Activated B cell treated with CpG ODN at 0.5 μM for 24 hours (primary cell): ENCODE results near the gene ODC1. TPM values are rescaled to one million over a fixed set of nuclear protein-coding genes. Genes with fewer than 3 reads are reported as not detected.

Experiments used
- ATAC-seq: fragments of 200-7000 bp; cut with Tn5 transposase; one replicate; pipeline ENCODE4 v1.10.0; 2021; ENCODE audit warnings: low read depth, mild to moderate bottlenecking, moderate library complexity
- CTCF ChIA-PET: fragments of 350-600 bp; sonication (Branson Sonifier 250); formaldehyde crosslinking; loops from one replicate; lab custom pipeline; 2021; ENCODE audit warnings: antibody characterized with exemption; lab: Charles Lee
- POLR2A ChIA-PET: fragments of 350-600 bp; sonication (Branson Sonifier 250); formaldehyde crosslinking; loops from one replicate; lab custom pipeline; 2021; ENCODE audit warnings: antibody characterized with exemption; lab: Charles Lee
- DNase-seq: peaks from one replicate; pipeline ENCODE4 v3.0.0; 2022
- H3K27ac Mint-ChIP-seq: one replicate; pipeline ENCODE4 v1.8.0; 2020; ENCODE audit warnings: mixed read lengths
- H3K27me3 Mint-ChIP-seq: one replicate; pipeline ENCODE4 v1.8.0; 2021; ENCODE audit warnings: mixed read lengths
- H3K36me3 Mint-ChIP-seq: one replicate; pipeline ENCODE4 v1.8.0; 2021; ENCODE audit warnings: low read depth, mixed read lengths
- H3K4me1 Mint-ChIP-seq: one replicate; pipeline ENCODE4 v1.8.0; 2021; ENCODE audit warnings: mixed read lengths
- H3K4me3 Mint-ChIP-seq: one replicate; pipeline ENCODE4 v1.8.0; 2020; ENCODE audit warnings: mild to moderate bottlenecking, mixed read lengths
- H3K9me3 Mint-ChIP-seq: one replicate; pipeline ENCODE4 v1.8.0; 2020; ENCODE audit warnings: mixed read lengths
- intact Hi-C: fragments of 100-400 bp; cut with micrococcal nuclease; formaldehyde crosslinking; loops from one replicate; pipeline ENCODE4 v1.15.1; 2024
- total RNA-seq: library from RNA; stranded (reverse); gene quantifications from 2 replicates; pipeline ENCODE4 v1.2.3, GENCODE V29; 2022
- TF ChIP-seq, protein P1 (sequence below): fragments of 200-600 bp; IDR thresholded peaks from one replicate; pipeline ENCODE4 v1.8.0; 2022; ENCODE audit warnings: antibody characterized with exemption, mild to moderate bottlenecking

The ODC1 gene
- total RNA-seq, 1 donor from 2014 or later: 192 TPM

DNA sequence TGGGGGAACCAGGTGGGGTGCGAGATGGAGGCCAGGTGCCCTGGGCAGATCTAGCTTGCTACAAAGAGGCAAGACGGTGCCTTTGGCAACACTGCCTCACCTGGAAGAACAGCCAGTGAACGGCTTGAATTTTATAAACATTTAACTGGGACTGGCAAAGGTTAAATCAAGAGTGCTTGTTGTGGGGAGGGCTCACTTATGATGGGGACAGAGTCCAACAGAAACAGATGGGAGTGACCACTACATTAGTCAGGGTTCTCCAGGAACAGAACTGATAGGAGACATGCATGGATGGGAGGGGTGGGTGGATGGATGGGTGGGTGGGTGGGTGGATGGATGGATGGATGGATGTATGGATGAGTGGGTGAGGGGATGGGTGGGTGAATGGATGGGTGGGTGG, 19.2 kb downstream of the ODC1 start:
- ATAC-seq: no peak
- Mint-ChIP-seq H3K9me3 (no peaks in the 10 kb centered on the region), H3K4me1 (peaks cover 11% of the 10 kb centered on the region), H3K36me3 (peaks cover 30% of the 10 kb centered on the region), H3K27ac (no peak overlapping the region), H3K4me3 (no peak overlapping the region), H3K27me3 (peaks cover 4% of the 10 kb centered on the region)
- TF ChIP-seq, protein P1, sequence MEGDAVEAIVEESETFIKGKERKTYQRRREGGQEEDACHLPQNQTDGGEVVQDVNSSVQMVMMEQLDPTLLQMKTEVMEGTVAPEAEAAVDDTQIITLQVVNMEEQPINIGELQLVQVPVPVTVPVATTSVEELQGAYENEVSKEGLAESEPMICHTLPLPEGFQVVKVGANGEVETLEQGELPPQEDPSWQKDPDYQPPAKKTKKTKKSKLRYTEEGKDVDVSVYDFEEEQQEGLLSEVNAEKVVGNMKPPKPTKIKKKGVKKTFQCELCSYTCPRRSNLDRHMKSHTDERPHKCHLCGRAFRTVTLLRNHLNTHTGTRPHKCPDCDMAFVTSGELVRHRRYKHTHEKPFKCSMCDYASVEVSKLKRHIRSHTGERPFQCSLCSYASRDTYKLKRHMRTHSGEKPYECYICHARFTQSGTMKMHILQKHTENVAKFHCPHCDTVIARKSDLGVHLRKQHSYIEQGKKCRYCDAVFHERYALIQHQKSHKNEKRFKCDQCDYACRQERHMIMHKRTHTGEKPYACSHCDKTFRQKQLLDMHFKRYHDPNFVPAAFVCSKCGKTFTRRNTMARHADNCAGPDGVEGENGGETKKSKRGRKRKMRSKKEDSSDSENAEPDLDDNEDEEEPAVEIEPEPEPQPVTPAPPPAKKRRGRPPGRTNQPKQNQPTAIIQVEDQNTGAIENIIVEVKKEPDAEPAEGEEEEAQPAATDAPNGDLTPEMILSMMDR: no peak
- intact Hi-C loops: no loop called here
- POLR2A ChIA-PET: no interaction called here
- no peak for DNase-seq
- CTCF ChIA-PET: no interaction called here

DNA sequence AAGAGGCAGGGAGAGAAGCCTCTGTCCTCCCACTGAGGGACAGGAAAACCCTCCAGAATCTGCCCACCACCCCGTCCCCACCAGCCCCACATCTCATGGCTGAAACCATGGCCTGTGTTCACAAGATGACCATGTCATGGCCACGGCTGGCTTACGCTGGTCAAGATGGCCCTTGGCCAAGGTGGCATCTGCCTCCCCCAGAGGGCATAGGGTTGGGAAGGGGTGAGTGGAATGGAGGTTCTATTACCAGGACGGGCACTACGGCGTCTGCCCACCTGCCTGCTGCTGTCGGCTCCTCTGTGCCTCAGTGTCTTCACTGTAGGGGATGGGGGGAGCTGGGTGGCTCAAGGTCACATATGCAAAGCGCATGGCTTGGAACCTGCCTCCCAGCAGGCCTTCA, 19.8 kb downstream of the ODC1 start:
- H3K4me1 Mint-ChIP-seq: peaks cover 11% of the 10 kb centered on the region
- ChIA-PET POLR2A (no interaction called here), CTCF (no interaction called here)
- H3K9me3 Mint-ChIP-seq: no peaks in the 10 kb centered on the region
- no peak overlapping the region for H3K4me3 Mint-ChIP-seq
- ATAC-seq: no peak
- no peak for DNase-seq
- TF ChIP-seq, protein P1: no peak
- intact Hi-C loops: no loop called here
- peaks cover 4% of the 10 kb centered on the region for H3K27me3 Mint-ChIP-seq
- H3K27ac Mint-ChIP-seq: no peak overlapping the region
- H3K36me3 Mint-ChIP-seq: peaks cover 34% of the 10 kb centered on the region

DNA sequence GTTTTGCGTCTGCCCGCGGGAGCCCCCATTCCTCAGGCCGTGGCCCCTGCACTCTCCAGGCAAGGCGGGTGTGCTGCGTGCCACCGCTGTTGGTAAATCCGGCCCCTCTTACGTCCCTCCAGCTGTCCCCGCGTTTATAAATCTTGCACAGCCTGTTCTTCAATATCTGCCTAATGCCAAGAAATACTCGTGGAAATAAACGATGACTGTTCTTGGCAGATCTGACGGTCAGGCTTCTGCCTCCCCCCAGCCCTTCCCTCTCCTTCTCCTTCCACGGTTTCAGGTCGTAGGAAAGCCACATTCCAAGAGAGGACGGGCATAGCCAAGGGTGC, 20.5 kb downstream of the ODC1 start:
- H3K36me3 Mint-ChIP-seq: peaks cover 39% of the 10 kb centered on the region
- peaks cover 4% of the 10 kb centered on the region for H3K27me3 Mint-ChIP-seq
- H3K9me3 Mint-ChIP-seq: no peaks in the 10 kb centered on the region
- intact Hi-C loops: no loop called here
- no peak overlapping the region for H3K27ac Mint-ChIP-seq
- ChIA-PET CTCF (no interaction called here), POLR2A (no interaction called here)
- no peak for DNase-seq
- no peak for ATAC-seq
- H3K4me3 Mint-ChIP-seq: no peak overlapping the region
- TF ChIP-seq, protein P1: no peak
- peaks cover 7% of the 10 kb centered on the region for H3K4me1 Mint-ChIP-seq

DNA sequence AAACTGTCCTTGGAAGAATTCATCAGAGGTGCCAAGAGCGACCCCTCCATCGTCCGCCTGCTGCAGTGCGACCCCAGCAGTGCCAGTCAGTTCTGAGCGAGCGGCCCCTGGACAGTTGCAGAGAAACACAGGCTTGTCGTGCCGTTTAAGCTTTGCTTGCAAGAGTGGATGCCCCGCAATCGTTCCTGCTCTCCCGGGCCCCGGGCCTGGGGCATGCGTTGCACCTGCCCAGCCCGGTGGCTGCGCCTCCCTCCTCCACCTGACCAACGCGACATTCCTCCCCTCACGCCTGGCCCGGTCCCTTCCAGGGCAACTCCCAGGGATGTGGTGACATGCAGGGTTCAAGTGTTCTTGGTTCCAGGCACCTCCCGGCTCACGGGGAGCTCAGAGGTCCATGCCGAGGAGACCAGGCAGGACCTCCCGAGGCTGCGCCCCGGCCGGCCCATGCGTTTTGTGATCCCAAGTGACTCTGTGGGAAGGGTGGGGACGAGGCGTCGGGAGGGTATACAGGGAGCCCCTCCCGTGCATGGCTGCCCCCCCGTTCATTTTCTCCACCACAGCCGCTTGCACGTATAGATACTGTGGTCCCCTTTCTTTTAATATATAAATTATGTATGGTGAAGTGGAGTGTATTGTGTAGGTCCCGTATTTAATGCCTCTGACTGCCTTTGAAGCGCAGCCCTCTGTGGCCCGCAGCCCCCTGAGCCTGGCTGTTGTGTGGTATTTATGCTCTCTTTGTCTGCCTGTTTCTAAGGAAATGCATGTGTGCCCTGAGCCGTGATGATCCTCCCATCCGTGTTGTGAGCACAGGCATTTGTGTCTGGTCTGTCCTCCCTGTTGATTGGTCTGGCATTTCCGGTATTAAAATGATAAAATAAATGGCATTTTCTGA, 21.2 kb downstream of the ODC1 start:
- CTCF ChIA-PET: interaction anchor here (2.1 kb wide), 1 partner anchor 8 kb away, joined by 7 read pairs; no protein-coding TSS in a partner anchor
- no peak for ATAC-seq
- peaks cover 3% of the 10 kb centered on the region for H3K4me1 Mint-ChIP-seq

DNA sequence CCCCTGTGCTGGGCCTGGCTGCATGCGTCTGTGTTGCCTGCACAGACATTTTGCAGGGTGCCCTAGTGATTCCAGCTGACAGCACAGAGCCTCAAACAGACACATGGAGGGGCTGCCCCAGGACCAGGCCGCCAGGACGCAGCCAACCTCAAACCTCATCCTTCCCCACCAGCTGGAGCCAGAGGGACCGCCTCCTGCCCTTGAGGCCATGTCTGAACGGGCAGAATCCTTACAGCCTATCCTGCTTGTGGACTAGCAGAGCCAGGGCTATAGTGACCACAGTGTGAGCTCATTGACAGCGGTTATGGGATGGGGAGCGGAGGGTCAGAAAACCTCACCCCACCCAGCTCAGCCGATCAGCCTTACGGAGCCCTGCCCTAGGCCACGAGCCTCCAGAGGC, 22.4 kb downstream of the ODC1 start:
- no peak overlapping the region for H3K4me3 Mint-ChIP-seq
- H3K27me3 Mint-ChIP-seq: no peaks in the 10 kb centered on the region
- no peaks in the 10 kb centered on the region for H3K9me3 Mint-ChIP-seq
- no peaks in the 10 kb centered on the region for H3K4me1 Mint-ChIP-seq
- peaks cover 57% of the 10 kb centered on the region for H3K36me3 Mint-ChIP-seq
- TF ChIP-seq, protein P1: no peak
- ChIA-PET POLR2A (no interaction called here), CTCF (interaction anchor here (2.1 kb wide), 1 partner anchor 10 kb away, joined by 7 read pairs; no protein-coding TSS in a partner anchor)
- no peak overlapping the region for H3K27ac Mint-ChIP-seq
- DNase-seq (no peak), ATAC-seq (no peak)
- intact Hi-C loops: no loop called here

More for the DNA sequence above, 21.2 kb downstream of the ODC1 start:
- no peaks in the 10 kb centered on the region for H3K9me3 Mint-ChIP-seq
- H3K27ac Mint-ChIP-seq: no peak overlapping the region
- H3K36me3 Mint-ChIP-seq: peaks cover 46% of the 10 kb centered on the region
- H3K4me3 Mint-ChIP-seq: no peak overlapping the region
- intact Hi-C loops: no loop called here
- DNase-seq: no peak
- H3K27me3 Mint-ChIP-seq: peaks cover 4% of the 10 kb centered on the region
- POLR2A ChIA-PET: interaction anchor here (1.2 kb wide), 1 partner anchor 17 kb away, joined by 3 read pairs; no protein-coding TSS in a partner anchor
- TF ChIP-seq, protein P1: no peak
